K562 (cell line): ENCODE results near the gene PLEKHG4B. TPM values are rescaled to one million over a fixed set of nuclear protein-coding genes. Genes with fewer than 3 reads are reported as not detected.

Experiments
- ATAC-seq: fragments of 200-7000 bp; cut with Tn5 transposase; 3 replicates; pipeline ENCODE4 v1.9.1; 2020; ENCODE audit warnings: moderate library complexity
- Bru-seq: library from RNA; stranded (reverse); fragments of 400-500 nt; gene quantifications from one replicate; lab custom pipeline; 2021; lab: Mats Ljungman, UMichigan
- BruChase-seq, 2 experiments: library from RNA; stranded (reverse); fragments of 400-500 nt; gene quantifications; one replicate each; lab custom pipeline; 2021; lab: Mats Ljungman, UMichigan
- BruUV-seq: library from RNA; stranded (reverse); fragments of 400-500 nt; replicated peaks from 2 replicates; lab custom pipeline; 2021; lab: Mats Ljungman, UMichigan
- CTCF ChIA-PET: fragments of 300-600 bp; formaldehyde crosslinking; extraction: SDS; loops from one replicate; lab custom pipeline; 2021; ENCODE audit warnings: low intra/inter-chr PET ratio; lab: Yijun Ruan, JAX
- POLR2A ChIA-PET: fragments of 300-600, 350-650 bp; sonication (Branson Sonifier 250); formaldehyde crosslinking; extraction: SDS; loops from one replicate; lab custom pipeline; 2021; ENCODE audit warnings: antibody characterized with exemption, inconsistent platforms; lab: Yijun Ruan, JAX
- DNase-seq, 4 experiments: peaks; one replicate each; pipeline versions ENCODE4 v3.0.0 to v3.0.0-alpha.2; 2011 to 2018; ENCODE audit warnings: low spot score in 3 of 4, mixed read lengths in 3 of 4; ENCODE audit errors: extremely low read depth in 1 of 4
- FAIRE-seq: peaks from 2 replicates; lab custom pipeline; 2011; peaks lifted over from hg19 to GRCh38; lab: Jason Lieb, UNC
- H2AFZ ChIP-seq: 2 replicates; pipeline ENCODE4 v1.6.0; 2011; ENCODE audit warnings: low read depth, low read length, control low read depth, inconsistent platforms
- H3K27ac ChIP-seq: fragments of 200-600 bp; 3 replicates; pipeline ENCODE4 v1.8.0; 2011; ENCODE audit warnings: low read depth, mild to moderate bottlenecking, control low read depth, inconsistent platforms, low read length, moderate library complexity, mixed read lengths; ENCODE audit errors: extremely low read depth
- H3K27me3 ChIP-seq, 2 experiments: fragments of 300-600 bp in 1 of 2; 2 replicates in 1 of 2; 3 replicates in 1 of 2; pipeline versions ENCODE4 v1.6.0 to v1.8.0; 2011; ENCODE audit warnings: inconsistent platforms in 2 of 2, low read length in 2 of 2, mild to moderate bottlenecking in 1 of 2, mixed read lengths in 1 of 2, moderate library complexity in 1 of 2; ENCODE audit not compliant: control insufficient read depth in 2 of 2, insufficient read depth in 2 of 2
- H3K36me3 ChIP-seq: fragments of 300-600 bp; 3 replicates; pipeline ENCODE4 v1.8.0; 2011; ENCODE audit warnings: mild to moderate bottlenecking, low read length, inconsistent platforms; ENCODE audit not compliant: control insufficient read depth, insufficient read depth
- H3K4me1 ChIP-seq, 2 experiments: fragments of 200-600 bp in 1 of 2; replicated peaks in 1 of 2; 2 replicates in 1 of 2; 3 replicates in 1 of 2; pipeline versions ENCODE4 v1.5.1 to v1.8.0; 2011; ENCODE audit warnings: inconsistent platforms in 2 of 2, low read length in 2 of 2, mild to moderate bottlenecking in 1 of 2, mixed read lengths in 1 of 2, moderate library complexity in 1 of 2; ENCODE audit not compliant: control insufficient read depth in 2 of 2, insufficient read depth in 2 of 2
- H3K4me2 ChIP-seq: 2 replicates; pipeline ENCODE4 v1.6.1; 2011; ENCODE audit warnings: low read length, control low read depth, inconsistent platforms, mixed read lengths; ENCODE audit not compliant: insufficient read depth
- H3K4me3 ChIP-seq: fragments of 200-600 bp; sonication (generic), shearing (Covaris generic); 2 replicates; pipeline ENCODE4 v1.5.1; 2016; ENCODE audit warnings: control low read depth, inconsistent platforms
- H3K79me2 ChIP-seq: fragments of 200-600 bp; 3 replicates; pipeline ENCODE4 v1.8.0; 2011; ENCODE audit warnings: low read length, inconsistent platforms; ENCODE audit not compliant: control insufficient read depth, insufficient read depth
- H3K9ac ChIP-seq, 2 experiments: 2 replicates each; pipeline versions ENCODE4 v1.6.0 to v1.6.1; 2011; ENCODE audit warnings: low read depth in 2 of 2, low read length in 2 of 2, control low read depth in 1 of 2, inconsistent platforms in 1 of 2, mild to moderate bottlenecking in 1 of 2, mixed read lengths in 1 of 2; ENCODE audit not compliant: insufficient read depth in 1 of 2
- H3K9me1 ChIP-seq: one replicate; pipeline ENCODE4 v1.6.0; 2011; ENCODE audit warnings: inconsistent platforms, mild to moderate bottlenecking, low read length, moderate library complexity; ENCODE audit not compliant: control insufficient read depth, insufficient read depth
- H3K9me3 ChIP-seq: replicated peaks from 2 replicates; pipeline ENCODE4 v1.5.1; 2011; ENCODE audit warnings: low read depth, low read length, inconsistent platforms; ENCODE audit not compliant: control insufficient read depth, insufficient read depth
- H4K20me1 ChIP-seq: replicated peaks from 2 replicates; pipeline ENCODE4 v1.6.1; 2011; ENCODE audit warnings: low read length, inconsistent platforms, mixed read lengths; ENCODE audit not compliant: control insufficient read depth, insufficient read depth
- KLF1 ChIP-seq: fragments of 450-650 bp; IDR thresholded peaks from 2 replicates; pipeline ENCODE4 v1.6.1; 2016; ENCODE audit warnings: missing genetic modification characterization, missing compliant biosample characterization
- WGBS: fragments of 100-300 bp; shearing (Covaris generic); methylation state at CpG from one replicate; pipeline ENCODE4 v1.1.6; 2016; ENCODE audit warnings: low coverage, mixed read lengths; ENCODE audit not compliant: insufficient coverage; ENCODE audit errors: missing lambda C conversion rate; 5-methylcytosine and 5-hydroxymethylcytosine counted together
- in situ Hi-C: fragments of 300-500 bp; cut with MboI; formaldehyde crosslinking; loops from 4 replicates; pipeline ENCODE4 v1.15.0; 2018; ENCODE audit warnings: inconsistent platforms, mixed read lengths
- intact Hi-C: fragments of 100-400 bp; cut with micrococcal nuclease; formaldehyde crosslinking; loops from 2 replicates; pipeline ENCODE4 v1.14.2; 2022
- long read RNA-seq, 3 experiments: library from polyadenylated mRNA in 2 of 3; library from RNA in 1 of 3; unstranded in 2 of 3; stranded (forward) in 1 of 3; transcript quantifications; one replicate each; pipeline ENCODE4 v2.0.0, GENCODE V29; 2019 to 2022
- polyA minus RNA-seq, 3 experiments: library from RNA; depleted of rRNA, polyadenylated mRNA; stranded (reverse); fragments of >200 nt; gene quantifications; 2 replicates each; pipeline ENCODE4 v1.2.3, GENCODE V29; 2011
- polyA plus RNA-seq, 8 experiments: library from polyadenylated mRNA; depleted of rRNA in 4 of 8; stranded (reverse) in 5 of 8; unstranded in 3 of 8; fragments of >200 nt; fragmentation: Nextera tagmentation in 2 of 8; fragmentation: Illumina TruSeq in 1 of 8; extraction: Ambion mirVana in 2 of 8; extraction: Trizol in 1 of 8; gene quantifications; 2 replicates each; pipeline versions ENCODE4 v1.2.1 to v1.2.3, GENCODE V29; 2011 to 2014; ENCODE audit warnings: inconsistent platforms in 1 of 8, missing spikeins in 1 of 8
- total RNA-seq, 7 experiments: library from RNA; depleted of rRNA in 6 of 7; stranded (reverse); fragments of >200 nt in 6 of 7; fragmentation: Illumina TruSeq in 2 of 7; extraction: Trizol in 2 of 7; gene quantifications; 2 replicates each; pipeline versions ENCODE4 v1.2.1 to v1.2.3, GENCODE V29; 2011 to 2021; ENCODE audit warnings: low replicate concordance in 1 of 7
- TF ChIP-seq, protein P1 (sequence below): fragments of 250-450 bp; sonication (Bioruptor Pico); IDR thresholded peaks from 2 replicates; pipeline ENCODE4 v1.8.0; 2022; ENCODE audit warnings: inconsistent platforms

PLEKHG4B gene, protein sequence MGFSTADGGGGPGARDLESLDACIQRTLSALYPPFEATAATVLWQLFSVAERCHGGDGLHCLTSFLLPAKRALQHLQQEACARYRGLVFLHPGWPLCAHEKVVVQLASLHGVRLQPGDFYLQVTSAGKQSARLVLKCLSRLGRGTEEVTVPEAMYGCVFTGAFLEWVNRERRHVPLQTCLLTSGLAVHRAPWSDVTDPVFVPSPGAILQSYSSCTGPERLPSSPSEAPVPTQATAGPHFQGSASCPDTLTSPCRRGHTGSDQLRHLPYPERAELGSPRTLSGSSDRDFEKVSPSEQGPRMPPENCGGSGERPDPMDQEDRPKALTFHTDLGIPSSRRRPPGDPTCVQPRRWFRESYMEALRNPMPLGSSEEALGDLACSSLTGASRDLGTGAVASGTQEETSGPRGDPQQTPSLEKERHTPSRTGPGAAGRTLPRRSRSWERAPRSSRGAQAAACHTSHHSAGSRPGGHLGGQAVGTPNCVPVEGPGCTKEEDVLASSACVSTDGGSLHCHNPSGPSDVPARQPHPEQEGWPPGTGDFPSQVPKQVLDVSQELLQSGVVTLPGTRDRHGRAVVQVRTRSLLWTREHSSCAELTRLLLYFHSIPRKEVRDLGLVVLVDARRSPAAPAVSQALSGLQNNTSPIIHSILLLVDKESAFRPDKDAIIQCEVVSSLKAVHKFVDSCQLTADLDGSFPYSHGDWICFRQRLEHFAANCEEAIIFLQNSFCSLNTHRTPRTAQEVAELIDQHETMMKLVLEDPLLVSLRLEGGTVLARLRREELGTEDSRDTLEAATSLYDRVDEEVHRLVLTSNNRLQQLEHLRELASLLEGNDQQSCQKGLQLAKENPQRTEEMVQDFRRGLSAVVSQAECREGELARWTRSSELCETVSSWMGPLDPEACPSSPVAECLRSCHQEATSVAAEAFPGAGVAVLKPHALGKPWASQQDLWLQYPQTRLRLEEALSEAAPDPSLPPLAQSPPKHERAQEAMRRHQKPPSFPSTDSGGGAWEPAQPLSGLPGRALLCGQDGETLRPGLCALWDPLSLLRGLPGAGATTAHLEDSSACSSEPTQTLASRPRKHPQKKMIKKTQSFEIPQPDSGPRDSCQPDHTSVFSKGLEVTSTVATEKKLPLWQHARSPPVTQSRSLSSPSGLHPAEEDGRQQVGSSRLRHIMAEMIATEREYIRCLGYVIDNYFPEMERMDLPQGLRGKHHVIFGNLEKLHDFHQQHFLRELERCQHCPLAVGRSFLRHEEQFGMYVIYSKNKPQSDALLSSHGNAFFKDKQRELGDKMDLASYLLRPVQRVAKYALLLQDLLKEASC (N-terminal part only)
- not detected in 2 replicates for total RNA-seq (2011; cell fraction: chromatin; rRNA removed; ENCODE audit: low replicate concordance)
- not detected in 2 replicates for total RNA-seq (2011; cell fraction: nucleolus; rRNA removed)
- not detected in 2 replicates for total RNA-seq (2011; cell fraction: nucleoplasm; rRNA removed)
- total RNA-seq (2014; rRNA removed), result not detected in 2 replicates
- total RNA-seq (2014; rRNA removed; fragmentation: Illumina TruSeq; extraction: Trizol), result not detected in 2 replicates
- total RNA-seq (2015; rRNA removed; fragmentation: Illumina TruSeq; extraction: Trizol), result not detected in 2 replicates
- total RNA-seq (2021), result 0.02 and 0.04 TPM in 2 replicates
- not detected in 2 replicates for polyA plus RNA-seq (2011; rRNA removed)
- polyA plus RNA-seq (2011; cell fraction: cytosol; rRNA removed), result not detected in 2 replicates
- not detected in 2 replicates for polyA plus RNA-seq (2011; cell fraction: nucleus; rRNA removed)
- polyA plus RNA-seq (2012), result 0.01 TPM in 2 replicates
- not detected in 2 replicates for polyA plus RNA-seq (2014; fragmentation: Illumina TruSeq; extraction: Trizol)
- polyA plus RNA-seq (2014; fragmentation: Nextera tagmentation; extraction: Ambion mirVana), result not detected
- not detected in 2 replicates for polyA plus RNA-seq (2014; rRNA removed)
- polyA minus RNA-seq (2011; rRNA and poly(A)+ RNA removed), result not detected in 2 replicates
- polyA minus RNA-seq (2011; cell fraction: cytosol; rRNA and poly(A)+ RNA removed), result not detected in 2 replicates
- not detected in 2 replicates for polyA minus RNA-seq (2011; cell fraction: nucleus; rRNA and poly(A)+ RNA removed)
- Bru-seq, nascent RNA, result percentile 9 among the genes with signal in this experiment
- BruChase-seq, experiment 1, labeled RNA remaining after a 2-hour chase, result not detected
- BruChase-seq, experiment 2, labeled RNA remaining after a 6-hour chase, result percentile 2 among the genes with signal in this experiment
- long read RNA-seq, experiment 1, result 0 reads
- long read RNA-seq, experiment 2, result 0 reads
- long read RNA-seq, experiment 3, result 0 reads

DNA sequence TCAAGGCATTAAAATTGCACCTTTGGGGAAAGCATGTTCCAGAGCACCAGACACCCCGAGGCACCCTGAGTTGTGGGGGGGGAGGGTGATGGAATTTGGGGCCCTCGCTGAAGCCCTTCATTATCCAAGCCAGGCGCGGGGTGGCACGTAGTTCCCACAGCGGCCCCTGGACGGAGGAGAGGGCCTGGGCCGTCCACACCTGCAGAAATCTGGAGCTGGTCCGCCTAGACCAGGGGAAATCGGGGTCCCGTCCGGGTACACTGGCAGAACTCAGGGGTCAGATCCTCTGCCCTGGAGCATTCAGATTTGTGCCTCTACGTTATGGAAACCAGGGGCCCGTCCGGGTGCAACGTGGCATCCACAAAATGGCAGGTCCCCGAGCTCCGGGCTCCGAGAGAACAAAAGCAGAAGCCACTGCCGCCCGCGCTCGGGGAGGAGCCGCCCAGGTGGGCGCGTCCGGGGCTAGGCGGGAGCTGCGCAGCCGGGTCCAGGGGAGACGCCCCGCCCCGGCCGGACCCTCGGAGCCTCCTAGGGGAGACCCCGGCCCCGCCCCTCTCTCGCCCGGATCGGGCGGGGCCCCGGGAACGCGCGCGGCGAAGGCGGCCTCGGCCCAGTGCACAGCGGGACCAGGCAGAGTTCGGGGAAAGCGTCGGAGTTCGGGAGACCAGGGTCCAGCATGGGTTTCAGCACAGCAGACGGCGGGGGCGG lies at the start of gene PLEKHG4B:
TSS of gene PLEKHG4B (plus strand) at position 613 of the 708 bp plus-strand sequence. CDS start at position 677, 64 bp downstream.
- no peak for ATAC-seq
- H3K36me3 ChIP-seq, result no peaks in the 10 kb centered on the region
- H3K9ac ChIP-seq, result no peak within 1 kb of the TSS
- H2AFZ ChIP-seq, result no peak within 1 kb of the TSS
- 19% methylated on average over 45 of the region's 57 CpGs for WGBS
- H3K9me1 ChIP-seq, result no peaks in the 10 kb centered on the region
- H3K4me1 ChIP-seq, result no peaks in the 10 kb centered on the region
- H3K79me2 ChIP-seq, result no peaks in the 10 kb centered on the region
- H3K4me3 ChIP-seq, result no peak within 1 kb of the TSS
- no peak for TF ChIP-seq KLF1 (tag)
- TF ChIP-seq, protein P1, sequence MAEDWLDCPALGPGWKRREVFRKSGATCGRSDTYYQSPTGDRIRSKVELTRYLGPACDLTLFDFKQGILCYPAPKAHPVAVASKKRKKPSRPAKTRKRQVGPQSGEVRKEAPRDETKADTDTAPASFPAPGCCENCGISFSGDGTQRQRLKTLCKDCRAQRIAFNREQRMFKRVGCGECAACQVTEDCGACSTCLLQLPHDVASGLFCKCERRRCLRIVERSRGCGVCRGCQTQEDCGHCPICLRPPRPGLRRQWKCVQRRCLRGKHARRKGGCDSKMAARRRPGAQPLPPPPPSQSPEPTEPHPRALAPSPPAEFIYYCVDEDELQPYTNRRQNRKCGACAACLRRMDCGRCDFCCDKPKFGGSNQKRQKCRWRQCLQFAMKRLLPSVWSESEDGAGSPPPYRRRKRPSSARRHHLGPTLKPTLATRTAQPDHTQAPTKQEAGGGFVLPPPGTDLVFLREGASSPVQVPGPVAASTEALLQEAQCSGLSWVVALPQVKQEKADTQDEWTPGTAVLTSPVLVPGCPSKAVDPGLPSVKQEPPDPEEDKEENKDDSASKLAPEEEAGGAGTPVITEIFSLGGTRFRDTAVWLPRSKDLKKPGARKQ (CRISPR knock-in tag), result no peak
- TF ChIP-seq, all 486 proteins: peak for 0
- no peak for FAIRE-seq
- intact Hi-C loops, result no loop called here
- DNase-seq, result no peak
- no peak within 1 kb of the TSS for H3K4me2 ChIP-seq
- BruUV-seq, result no TSS peak
- H3K27me3 ChIP-seq, result peaks cover 32 to 56% of the 10 kb centered on the region in 2 experiments
- POLR2A ChIA-PET, result interaction anchor here (0.7 kb wide), 1 partner anchor 9 kb away, joined by 3 read pairs; no protein-coding TSS in a partner anchor
- H4K20me1 ChIP-seq, result 0 out of 2 replicates have a peak, but pooled peaks cover 10% of the 10 kb centered on the region
- CTCF ChIA-PET, result no interaction called here
- H3K27ac ChIP-seq, result no peak within 1 kb of the TSS
- in situ Hi-C loops, result no loop called here
- H3K9me3 ChIP-seq, result no peaks in the 10 kb centered on the region
